CD4-positive, CD25-positive, alpha-beta regulatory T cell (primary cell): ENCODE data around the gene ZNF358. TPM values are rescaled to one million over a fixed set of nuclear protein-coding genes. Genes with fewer than 3 reads are reported as not detected.

ENCODE experiments used
- ATAC-seq, 2 donors: fragments of 150-1000 bp; cut with Tn5 transposase; one replicate each; pipeline ENCODE4 v1.10.0; 2021; ENCODE audit warnings: low read depth in 2 of 2, moderate number of reproducible peaks in 2 of 2, moderate library complexity in 1 of 2
- DNase-seq, 3 donors: peaks; one replicate each; pipeline versions ENCODE4 v3.0.0 to v3.0.0-alpha.2; 2012 to 2022; ENCODE audit warnings: mixed read lengths in 1 of 3
- H3K27ac ChIP-seq: one replicate; pipeline ENCODE4 v1.7.0; 2013; ENCODE audit warnings: mild to moderate bottlenecking, low read length; ENCODE audit not compliant: insufficient read depth, poor library complexity, severe bottlenecking
- H3K27me3 ChIP-seq: one replicate; pipeline ENCODE4 v1.7.0; 2013; ENCODE audit warnings: low read length; ENCODE audit not compliant: control insufficient read depth, insufficient read depth
- H3K36me3 ChIP-seq: one replicate; pipeline ENCODE4 v1.7.0; 2013; ENCODE audit warnings: mild to moderate bottlenecking, low read length, moderate library complexity; ENCODE audit not compliant: control insufficient read depth, insufficient read depth
- H3K4me1 ChIP-seq: 2 replicates; pipeline ENCODE4 v1.7.0; 2013; ENCODE audit warnings: mild to moderate bottlenecking, low read length; ENCODE audit not compliant: insufficient read depth, control insufficient read depth, poor library complexity, severe bottlenecking
- H3K4me3 ChIP-seq: one replicate; pipeline ENCODE4 v1.7.0; 2013; ENCODE audit warnings: low read depth, mild to moderate bottlenecking, low read length, moderate library complexity
- H3K9me3 ChIP-seq, 2 experiments: 1 replicate in 1 of 2; 2 replicates in 1 of 2; pipeline ENCODE4 v1.7.0; 2013; ENCODE audit warnings: low read length in 2 of 2, mild to moderate bottlenecking in 1 of 2, moderate library complexity in 1 of 2; ENCODE audit not compliant: control insufficient read depth in 2 of 2
- H3K27ac Mint-ChIP-seq, 3 donors: one replicate each; pipeline ENCODE4 v1.8.0; 2020 to 2022; ENCODE audit warnings: mild to moderate bottlenecking in 3 of 3, mixed read lengths in 3 of 3, moderate library complexity in 2 of 3
- H3K27me3 Mint-ChIP-seq: one replicate; pipeline ENCODE4 v1.8.0; 2022; ENCODE audit warnings: mild to moderate bottlenecking, mixed read lengths
- H3K36me3 Mint-ChIP-seq: one replicate; pipeline ENCODE4 v1.8.0; 2020; ENCODE audit warnings: mixed read lengths
- H3K4me1 Mint-ChIP-seq, 4 donors: one replicate each; pipeline ENCODE4 v1.8.0; 2020 to 2022; ENCODE audit warnings: mixed read lengths in 4 of 4, mild to moderate bottlenecking in 1 of 4
- H3K4me3 Mint-ChIP-seq, 4 donors: one replicate each; pipeline ENCODE4 v1.8.0; 2020 to 2022; ENCODE audit warnings: mild to moderate bottlenecking in 4 of 4, mixed read lengths in 4 of 4, moderate library complexity in 3 of 4
- H3K9me3 Mint-ChIP-seq, 7 donors: one replicate each; pipeline ENCODE4 v1.8.0; 2020 to 2022; ENCODE audit warnings: mixed read lengths in 7 of 7, mild to moderate bottlenecking in 3 of 7, moderate library complexity in 2 of 7
- polyA plus RNA-seq, 4 donors: library from polyadenylated mRNA; unstranded; fragments of 300-500 nt; fragmentation: Illumina TruSeq; gene quantifications; one replicate each; pipeline ENCODE4 v1.2.3, GENCODE V29; 2021
- total RNA-seq: library from RNA; stranded (reverse); gene quantifications from one replicate; pipeline ENCODE4 v1.2.3, GENCODE V29; 2022

Gene ZNF358
- total and polyA plus RNA-seq, 5 donors from 2014 or later = 0.11 to 0.30 (median 0.22) TPM; not detected in 1

- Mint-ChIP-seq H3K4me1 (peaks cover 0 to 11% (median 8%) of the 10 kb centered on the region in 4 donors), H3K4me3 (peak overlapping the region in 3 of 4 donors; percentile 10 to 38 (median 11)), H3K9me3 (no peaks in the 10 kb centered on the region), H3K36me3 (no peaks in the 10 kb centered on the region), H3K27ac (peak overlapping the region in 1 of 3 donors; percentile 75), H3K27me3 (peaks cover 5% of the 10 kb centered on the region)
- no peaks in the 10 kb centered on the region for H3K36me3 ChIP-seq
- H3K4me1 ChIP-seq = peaks cover 6% of the 10 kb centered on the region
- H3K27me3 ChIP-seq = no peaks in the 10 kb centered on the region
- H3K9me3 ChIP-seq = no peaks in the 10 kb centered on the region
- ATAC-seq (no peak), DNase-seq (no peak)
- H3K27ac ChIP-seq = no peak overlapping the region
- H3K4me3 ChIP-seq = no peak overlapping the region
Measured at GRCh38 chr19:7480970-7481255, 35.0 kb upstream of the ZNF358 start.

GRCh38 chr19:7482584-7483439 lies 33.1 kb upstream of the ZNF358 start:
- Histone ChIP-seq H3K9me3 (no peaks in the 10 kb centered on the region), H3K36me3 (no peaks in the 10 kb centered on the region), H3K4me1 (peaks cover 6% of the 10 kb centered on the region), H3K4me3 (no peak overlapping the region), H3K27ac (no peak overlapping the region), H3K27me3 (no peaks in the 10 kb centered on the region)
- DNase-seq (no peak), ATAC-seq (no peak)
- Mint-ChIP-seq H3K4me3 (peak overlapping the region in 3 of 4 donors; percentile 52 to 85 (median 80)), H3K27ac (peak overlapping the region; percentile 51 to 88 (median 75)), H3K9me3 (no peaks in the 10 kb centered on the region), H3K36me3 (no peaks in the 10 kb centered on the region), H3K27me3 (peaks cover 5% of the 10 kb centered on the region), H3K4me1 (peaks cover 0 to 11% (median 8%) of the 10 kb centered on the region in 4 donors)

GRCh38 chr19:7483720-7484201 lies 32.1 kb upstream of the ZNF358 start:
- H3K4me1 Mint-ChIP-seq = peaks cover 0 to 11% (median 8%) of the 10 kb centered on the region in 4 donors
- Histone ChIP-seq H3K36me3 (no peaks in the 10 kb centered on the region), H3K4me3 (no peak overlapping the region), H3K27ac (no peak overlapping the region), H3K4me1 (peaks cover 6% of the 10 kb centered on the region), H3K27me3 (no peaks in the 10 kb centered on the region), H3K9me3 (no peaks in the 10 kb centered on the region)
- DNase-seq (no peak), ATAC-seq (no peak)
- H3K9me3 Mint-ChIP-seq = no peaks in the 10 kb centered on the region
- no peaks in the 10 kb centered on the region for H3K36me3 Mint-ChIP-seq
- peaks cover 5% of the 10 kb centered on the region for H3K27me3 Mint-ChIP-seq
- H3K4me3 Mint-ChIP-seq = peak overlapping the region in 3 of 4 donors; percentile 33 to 85 (median 80)
- H3K27ac Mint-ChIP-seq = peak overlapping the region; percentile 51 to 83 (median 75)

- peaks cover 12% of the 10 kb centered on the region for H3K4me1 ChIP-seq
- Mint-ChIP-seq H3K36me3 (no peaks in the 10 kb centered on the region), H3K27me3 (peaks cover 8% of the 10 kb centered on the region), H3K9me3 (no peaks in the 10 kb centered on the region), H3K4me1 (peaks cover 7 to 15% (median 13%) of the 10 kb centered on the region in 4 donors), H3K4me3 (peak overlapping the region in 2 of 4 donors; percentile 85 to 89), H3K27ac (peak overlapping the region in 1 of 3 donors; percentile 77)
- no peak overlapping the region for H3K4me3 ChIP-seq
- H3K27me3 ChIP-seq = no peaks in the 10 kb centered on the region
- H3K27ac ChIP-seq = no peak overlapping the region
- DNase-seq (no peak), ATAC-seq (no peak)
- H3K9me3 ChIP-seq = no peaks in the 10 kb centered on the region
- H3K36me3 ChIP-seq = no peaks in the 10 kb centered on the region
Measured at GRCh38 chr19:7486923-7487322, 29.0 kb upstream of the ZNF358 start.

- peaks cover 6% of the 10 kb centered on the region for H3K4me1 ChIP-seq
- Mint-ChIP-seq H3K27me3 (peaks cover 11% of the 10 kb centered on the region), H3K4me1 (peaks cover 6 to 10% (median 8%) of the 10 kb centered on the region in 4 donors), H3K9me3 (no peaks in the 10 kb centered on the region), H3K27ac (peak within 1 kb of the TSS in 2 of 3 donors; percentile 88 to 93), H3K36me3 (no peaks in the 10 kb centered on the region), H3K4me3 (peak within 1 kb of the TSS; percentile 89 to 92 (median 92))
- peak; percentile 88 to 91 for ATAC-seq
- peak within 1 kb of the TSS; percentile 86 for H3K4me3 ChIP-seq
- H3K27ac ChIP-seq = peak within 1 kb of the TSS; percentile 55
- H3K9me3 ChIP-seq = no peaks in the 10 kb centered on the region
- peak; percentile 85 to 87 (median 86) for DNase-seq
- H3K27me3 ChIP-seq = no peaks in the 10 kb centered on the region
- no peaks in the 10 kb centered on the region for H3K36me3 ChIP-seq
Measured at GRCh38 chr19:7488736-7489353, 27.1 kb upstream of the ZNF358 start, which contains the start of gene PEX11G. TSS of gene PEX11G (minus strand) at chr19:7489035. CDS start at chr19:7489010, 25 bp downstream.

GRCh38 chr19:7489609-7490044 lies 26.3 kb upstream of the ZNF358 start:
- Histone ChIP-seq H3K9me3 (no peaks in the 10 kb centered on the region), H3K27me3 (no peaks in the 10 kb centered on the region), H3K4me3 (peak overlapping the region; percentile 86), H3K36me3 (no peaks in the 10 kb centered on the region), H3K4me1 (peaks cover 6% of the 10 kb centered on the region), H3K27ac (no peak overlapping the region)
- peak overlapping the region; percentile 89 to 92 (median 92) for H3K4me3 Mint-ChIP-seq
- ATAC-seq = no peak
- peaks cover 6% of the 10 kb centered on the region for H3K27me3 Mint-ChIP-seq
- peak overlapping the region in 2 of 3 donors; percentile 88 to 93 for H3K27ac Mint-ChIP-seq
- H3K9me3 Mint-ChIP-seq = no peaks in the 10 kb centered on the region
- DNase-seq = no peak
- no peaks in the 10 kb centered on the region for H3K36me3 Mint-ChIP-seq
- H3K4me1 Mint-ChIP-seq = peaks cover 6 to 10% (median 8%) of the 10 kb centered on the region in 4 donors

GRCh38 chr19:7492142-7492541 lies 23.8 kb upstream of the ZNF358 start:
- Mint-ChIP-seq H3K27me3 (peaks cover 25% of the 10 kb centered on the region), H3K4me3 (peak overlapping the region in 2 of 4 donors; percentile 29 to 72), H3K27ac (peak overlapping the region in 2 of 3 donors; percentile 6 to 76), H3K4me1 (peaks cover 6 to 10% (median 8%) of the 10 kb centered on the region in 4 donors), H3K36me3 (no peaks in the 10 kb centered on the region), H3K9me3 (peaks cover 0 to 2% (median 0%) of the 10 kb centered on the region in 7 donors)
- H3K4me1 ChIP-seq = peaks cover 6% of the 10 kb centered on the region
- H3K36me3 ChIP-seq = no peaks in the 10 kb centered on the region
- H3K27me3 ChIP-seq = no peaks in the 10 kb centered on the region
- no peak overlapping the region for H3K4me3 ChIP-seq
- no peak overlapping the region for H3K27ac ChIP-seq
- no peak for ATAC-seq
- no peaks in the 10 kb centered on the region for H3K9me3 ChIP-seq
- DNase-seq = peak in 1 of 3 donors; percentile 30
